ENCODE results near the gene BBOF1. TPM values are rescaled to one million over a fixed set of nuclear protein-coding genes. Genes with fewer than 3 reads are reported as not detected.

The BBOF1 gene
- total RNA-seq, 1 donor from 2014 or later, result 6.6 TPM

Small RNA genes lying within 50 kb of the gene (small RNA-seq; reads per million reads assigned to genes)
- gene AC005480.2 (ENCODE audit: low replicate concordance), result not detected

Other genes with a start within 250 kb of the BBOF1 start
- 7.9 TPM for gene PTGR2, start 167.5 kb upstream of the BBOF1 start, total RNA-seq
- 47.2 TPM for gene ZNF410, start 132.5 kb upstream of the BBOF1 start, total RNA-seq
- 18.4 TPM for gene FAM161B, start 69.3 kb upstream of the BBOF1 start, total RNA-seq
- gene COQ6, start 69.0 kb upstream of the BBOF1 start, total RNA-seq, result 20.2 TPM
- gene ENTPD5, start 61 bp upstream of the BBOF1 start, total RNA-seq, result 4.7 TPM
- gene ALDH6A1, start 65.1 kb downstream of the BBOF1 start, total RNA-seq, result 22.4 TPM
- gene LIN52, start 65.6 kb downstream of the BBOF1 start, total RNA-seq, result 14.0 TPM
- gene VSX2, start 220.1 kb downstream of the BBOF1 start, total RNA-seq, result not detected

All from temporal lobe (tissue), 2 donors.